Mesothelial cell of epicardium (in vitro differentiated cells): ENCODE data around the gene ZPR1. TPM values are rescaled to one million over a fixed set of nuclear protein-coding genes. Genes with fewer than 3 reads are reported as not detected.
A peak's percentile ranks its signal among the peaks of the same experiment; 100 is the strongest.

ENCODE experiments used
- DNase-seq, 2 experiments: peaks; one replicate each; pipeline ENCODE4 v3.0.0; 2021; ENCODE audit warnings: low spot score in 2 of 2; ENCODE audit not compliant: unreplicated experiment in 2 of 2
- H3K27ac Mint-ChIP-seq: 2 replicates; pipeline ENCODE4 v1.8.0; 2021; ENCODE audit warnings: mixed read lengths
- H3K27me3 Mint-ChIP-seq: 2 replicates; pipeline ENCODE4 v1.8.0; 2021; ENCODE audit warnings: low read depth, mixed read lengths
- H3K36me3 Mint-ChIP-seq: 2 replicates; pipeline ENCODE4 v1.8.0; 2021; ENCODE audit warnings: mixed read lengths
- H3K4me1 Mint-ChIP-seq: 2 replicates; pipeline ENCODE4 v1.8.0; 2021; ENCODE audit warnings: mixed read lengths
- H3K4me3 Mint-ChIP-seq: 2 replicates; pipeline ENCODE4 v1.8.0; 2021; ENCODE audit warnings: mild to moderate bottlenecking, moderate library complexity, mixed read lengths
- H3K9me3 Mint-ChIP-seq: 2 replicates; pipeline ENCODE4 v1.8.0; 2021; ENCODE audit warnings: mixed read lengths
- CTCF ChIP-seq: fragments of 200-600 bp; sonication (generic); IDR thresholded peaks from one replicate; pipeline ENCODE4 v1.5.0; 2021; ENCODE audit warnings: antibody characterized with exemption; ENCODE audit not compliant: unreplicated experiment
- total RNA-seq: library from RNA; stranded (reverse); gene quantifications from 3 replicates; pipeline ENCODE4 v1.2.1, GENCODE V29; 2021

ZPR1 gene
- total RNA-seq, 1 donor from 2014 or later, result 40.9 TPM

- Mint-ChIP-seq H3K9me3 (peaks cover 4% of the 10 kb centered on the region), H3K27me3 (peaks cover 6% of the 10 kb centered on the region), H3K27ac (no peak overlapping the region), H3K36me3 (no peaks in the 10 kb centered on the region), H3K4me1 (peaks cover 10% of the 10 kb centered on the region), H3K4me3 (no peak overlapping the region)
- TF ChIP-seq CTCF, result no peak
- no peak for DNase-seq
Observed at GRCh38 chr11:116792144-116792868, 4.5 kb upstream of the ZPR1 start.

GRCh38 chr11:116791813-116792143, 4.0 kb upstream of the ZPR1 start, which contains the start of gene APOA5:
TSS of gene APOA5 (minus strand) at chr11:116791879. CDS start at chr11:116791860, 19 bp downstream.
- Mint-ChIP-seq H3K27me3 (peaks cover 6% of the 10 kb centered on the region), H3K27ac (no peak within 1 kb of the TSS), H3K4me3 (peak within 1 kb of the TSS; percentile 20), H3K4me1 (peaks cover 16% of the 10 kb centered on the region), H3K9me3 (peaks cover under 1% of the 10 kb centered on the region), H3K36me3 (peaks cover 2% of the 10 kb centered on the region)
- no peak for TF ChIP-seq CTCF
- DNase-seq, result no peak

- H3K27ac Mint-ChIP-seq, result no peak overlapping the region
- peak overlapping the region; percentile 20 for H3K4me3 Mint-ChIP-seq
- H3K36me3 Mint-ChIP-seq, result peaks cover 2% of the 10 kb centered on the region
- peak; percentile 77 for TF ChIP-seq CTCF
- no peaks in the 10 kb centered on the region for H3K9me3 Mint-ChIP-seq
- peak; percentile 64 to 90 for DNase-seq
- peaks cover 18% of the 10 kb centered on the region for H3K4me1 Mint-ChIP-seq
- peaks cover 6% of the 10 kb centered on the region for H3K27me3 Mint-ChIP-seq
Observed at GRCh38 chr11:116791002-116791812, 3.4 kb upstream of the ZPR1 start.

- Mint-ChIP-seq H3K27me3 (peaks cover 6% of the 10 kb centered on the region), H3K36me3 (peaks cover 4% of the 10 kb centered on the region), H3K4me3 (peak overlapping the region; percentile 5), H3K9me3 (no peaks in the 10 kb centered on the region), H3K4me1 (peaks cover 18% of the 10 kb centered on the region), H3K27ac (no peak overlapping the region)
- TF ChIP-seq CTCF, result no peak
- DNase-seq, result no peak
Observed at GRCh38 chr11:116790167-116791001, 2.6 kb upstream of the ZPR1 start.

DNA sequence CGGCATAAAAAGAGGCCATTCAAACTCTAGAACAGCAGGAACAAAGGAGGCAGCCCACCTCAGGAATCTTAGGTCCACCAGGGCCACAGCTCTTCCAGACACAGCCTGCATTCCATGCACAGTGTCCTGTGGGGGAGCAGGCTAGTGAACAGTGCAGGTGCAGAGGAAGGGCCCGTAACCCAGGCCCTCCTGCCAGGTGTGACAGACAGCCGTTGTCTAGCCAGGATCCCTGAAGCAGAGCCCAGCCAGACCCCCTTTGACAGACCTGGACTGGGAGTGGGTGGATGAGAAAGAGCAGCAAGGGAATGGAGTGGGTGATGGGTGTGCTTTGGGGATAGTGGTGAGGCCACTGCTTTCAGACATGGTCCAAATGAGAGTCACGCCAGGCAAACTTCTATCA, 1.2 kb upstream of the ZPR1 start:
- H3K27ac Mint-ChIP-seq, result no peak overlapping the region
- no peak for DNase-seq
- H3K4me1 Mint-ChIP-seq, result peaks cover 18% of the 10 kb centered on the region
- H3K4me3 Mint-ChIP-seq, result peak overlapping the region; percentile 99
- peaks cover 18% of the 10 kb centered on the region for H3K36me3 Mint-ChIP-seq
- peaks cover 6% of the 10 kb centered on the region for H3K27me3 Mint-ChIP-seq
- H3K9me3 Mint-ChIP-seq, result no peaks in the 10 kb centered on the region
- TF ChIP-seq CTCF, result no peak
